Right renal cortex interstitium (tissue), 3 donors: ENCODE data around the gene SCN2A. TPM values are rescaled to one million over a fixed set of nuclear protein-coding genes. Genes with fewer than 3 reads are reported as not detected.

Source experiments
- DNase-seq, 3 donors: peaks; one replicate each; pipeline ENCODE4 v3.0.0-alpha.2; 2013; ENCODE audit warnings: low read depth in 3 of 3, low spot score in 2 of 3
- polyA plus RNA-seq, 3 donors: library from polyadenylated mRNA; unstranded; fragments of 120-200 nt; gene quantifications; one replicate each; pipeline ENCODE4 v1.2.1, GENCODE V29; 2013; ENCODE audit not compliant: insufficient read length in 3 of 3

SCN2A gene
- 1 to 10 TPM; 1.7 to 3.5 (median 2.0) TPM for polyA plus RNA-seq

GRCh38 chr2:165239230-165239629, at the start of gene SCN2A:
Gene SCN2A (plus strand): TSS chr2:165239414. CDS start chr2:165295824, 56,410 bp downstream.
- DNase-seq, result peak in 2 of 3 donors; percentile 21

DNA sequence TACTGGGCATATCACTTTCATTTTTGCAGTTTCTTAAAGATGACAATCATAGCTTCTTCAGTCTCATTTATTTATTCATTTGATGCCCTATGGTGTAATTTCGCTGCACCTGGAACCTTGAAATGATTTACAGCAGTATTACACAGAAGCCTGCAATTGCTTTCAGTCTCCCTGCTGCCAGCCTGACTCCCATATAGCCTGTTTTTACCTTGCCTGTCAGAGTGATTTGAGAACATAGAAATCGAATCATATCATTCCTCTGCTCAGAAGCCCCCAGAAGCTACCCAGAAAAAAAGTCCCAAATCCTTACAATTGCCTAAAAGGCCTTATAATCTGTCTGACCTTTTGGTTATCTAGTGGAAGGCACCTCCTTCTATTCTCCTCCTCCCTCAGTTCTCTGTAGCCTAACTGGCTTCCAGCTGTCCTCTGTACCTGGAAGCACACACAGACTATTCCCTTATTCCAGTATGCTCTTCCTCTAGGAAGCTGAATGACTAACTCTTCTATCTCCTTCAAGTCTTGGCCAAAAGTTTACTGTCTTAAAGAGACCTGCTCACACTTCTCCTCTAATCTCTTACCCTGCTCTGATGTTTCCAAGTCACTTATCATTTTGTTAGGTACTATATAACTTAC, 48.0 kb upstream of the SCN2A start:
- DNase-seq, result no peak

- no peak for DNase-seq
Observed at GRCh38 chr2:165192729-165193128, 46.5 kb upstream of the SCN2A start.

GRCh38 chr2:165193178-165193777, 45.9 kb upstream of the SCN2A start:
- DNase-seq, result no peak

- DNase-seq, result no peak
Observed at GRCh38 chr2:165196411-165196810, 42.8 kb upstream of the SCN2A start.

- no peak for DNase-seq
Observed at GRCh38 chr2:165197346-165197745, 41.9 kb upstream of the SCN2A start.

- no peak for DNase-seq
Observed at GRCh38 chr2:165198181-165198580, 41.0 kb upstream of the SCN2A start.

DNA sequence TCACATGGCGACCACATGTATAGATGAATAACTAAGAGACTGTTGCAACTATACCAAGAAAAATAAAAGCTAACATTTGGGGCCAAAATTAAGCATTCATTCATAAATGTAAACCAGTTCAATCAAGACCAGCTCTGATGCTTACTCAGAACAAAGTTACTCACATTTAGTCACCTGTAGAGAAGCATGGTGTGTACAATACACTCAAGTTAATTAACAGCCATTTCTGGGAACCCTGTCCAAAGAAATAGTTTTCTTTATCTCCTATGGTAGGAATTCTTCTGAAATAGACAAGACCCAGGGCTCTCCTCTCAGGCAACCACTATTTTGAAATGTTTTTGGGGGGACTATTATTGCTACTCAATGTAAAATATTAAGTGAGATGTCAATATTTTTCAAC, 37.0 kb upstream of the SCN2A start:
- no peak for DNase-seq

GRCh38 chr2:165203689-165204559, 35.3 kb upstream of the SCN2A start, which contains the start of gene SCN3A:
Gene SCN3A (minus strand): TSS chr2:165204050. CDS start chr2:165176394, 27,656 bp downstream.
- peak in 2 of 3 donors; percentile 7 for DNase-seq

DNA sequence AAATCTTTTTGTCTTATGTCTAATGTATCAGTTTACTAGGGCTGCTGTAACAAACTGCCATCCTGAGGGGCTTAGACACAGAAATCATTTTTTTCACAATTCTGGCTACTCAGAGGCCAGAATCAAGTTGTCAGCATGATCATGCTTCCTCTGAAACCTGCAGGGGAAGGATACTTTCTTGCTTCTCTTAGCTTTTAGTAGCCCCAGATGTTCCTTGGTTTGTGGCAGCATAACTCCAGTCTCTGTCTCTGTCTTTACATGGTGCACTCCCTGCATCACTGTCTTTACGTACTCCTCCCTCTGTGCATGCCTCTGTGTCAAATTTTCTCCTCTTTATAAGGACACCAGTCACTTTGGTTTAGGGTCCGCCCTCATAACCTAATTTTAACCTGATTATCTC, 33.3 kb upstream of the SCN2A start:
- DNase-seq, result no peak

DNA sequence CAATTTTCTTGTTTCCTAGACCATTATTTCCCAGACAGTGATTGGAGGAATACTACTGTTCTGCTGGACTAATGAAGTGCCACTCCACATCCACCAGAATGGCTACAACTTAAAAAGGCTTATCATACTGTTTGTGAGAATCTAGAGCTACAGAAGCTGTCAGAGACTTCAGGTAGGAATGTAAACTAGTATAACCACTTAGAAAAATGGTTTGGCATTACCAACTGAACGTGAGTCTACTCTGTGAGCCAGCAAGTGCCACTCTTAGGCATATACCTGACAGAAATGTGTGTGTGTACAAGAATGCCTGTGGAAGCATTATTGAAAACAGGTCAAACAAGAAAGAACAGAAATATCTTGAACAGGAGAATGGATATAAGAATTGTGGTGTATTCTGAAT, 31.1 kb upstream of the SCN2A start:
- DNase-seq, result no peak

DNA sequence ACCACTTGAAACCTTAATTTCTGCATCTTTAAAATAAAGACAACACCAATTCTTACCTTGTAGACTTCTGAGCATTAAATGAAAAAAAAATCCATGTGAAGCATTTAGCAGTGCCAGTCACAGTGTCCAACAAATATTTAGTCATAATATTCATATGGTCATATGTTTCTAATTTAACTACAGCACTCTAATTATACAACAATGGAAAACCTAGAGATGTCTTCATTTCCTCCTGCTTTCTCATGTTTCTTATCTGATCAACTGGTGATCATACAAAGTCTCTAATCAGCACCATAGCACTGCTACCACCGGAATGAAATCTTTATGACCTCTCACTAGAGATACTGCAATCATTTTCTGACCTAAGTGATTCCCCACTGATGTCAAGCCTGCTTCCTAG, 25.1 kb upstream of the SCN2A start:
- no peak for DNase-seq

DNA sequence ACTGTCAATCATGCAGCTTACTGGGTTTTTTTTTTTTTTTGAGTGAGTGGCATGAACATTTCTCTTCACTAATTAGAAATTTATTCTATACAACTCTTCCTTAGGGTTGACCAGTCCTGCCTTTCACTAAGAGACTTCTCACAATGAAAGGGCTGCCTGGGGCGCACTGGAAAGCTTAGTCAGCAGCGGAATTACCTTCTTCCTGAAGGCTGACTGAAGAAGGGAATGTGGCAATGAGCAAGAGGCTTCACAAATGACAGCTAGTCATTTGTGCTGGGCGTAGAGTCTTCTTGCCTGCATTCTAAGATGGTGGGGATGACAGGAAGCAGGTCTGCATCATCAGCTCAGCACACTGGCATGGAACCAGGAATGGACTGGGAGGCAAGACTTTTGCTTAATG, 19.7 kb upstream of the SCN2A start:
- DNase-seq, result no peak

- DNase-seq, result no peak
Observed at GRCh38 chr2:165224941-165225340, 14.3 kb upstream of the SCN2A start.

- DNase-seq, result no peak
Observed at GRCh38 chr2:165227571-165227970, 11.6 kb upstream of the SCN2A start.

- no peak for DNase-seq
Observed at GRCh38 chr2:165237056-165237455, 2.2 kb upstream of the SCN2A start.

- DNase-seq, result peak in 2 of 3 donors; percentile 4 to 6
Observed at GRCh38 chr2:165238295-165238694, 919 bp upstream of the SCN2A start.

GRCh38 chr2:165239856-165240515, 772 bp downstream of the SCN2A start:
- DNase-seq, result no peak

DNA sequence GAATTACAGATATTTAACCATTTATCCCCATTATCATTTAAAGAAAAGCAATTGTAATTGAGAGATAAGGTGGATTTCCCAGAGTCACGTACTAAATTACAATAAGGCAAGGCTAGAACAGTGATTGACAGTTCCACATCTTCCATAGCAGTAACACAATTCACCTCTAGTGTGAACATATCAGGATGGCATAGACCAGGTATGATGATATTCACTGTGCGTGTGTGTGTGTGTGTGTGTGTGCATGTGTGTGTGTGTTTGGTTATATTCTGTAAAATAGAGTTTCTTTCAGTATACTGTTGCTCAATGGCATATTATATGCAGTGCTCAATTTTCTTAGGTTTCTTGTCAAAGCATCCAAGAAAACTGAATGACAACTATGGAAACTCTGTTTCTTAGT, 1.7 kb downstream of the SCN2A start:
- DNase-seq, result no peak

GRCh38 chr2:165245081-165245793, 6.0 kb downstream of the SCN2A start:
- DNase-seq, result no peak
